ENCODE results near the gene DDX31. TPM values are rescaled to one million over a fixed set of nuclear protein-coding genes. Genes with fewer than 3 reads are reported as not detected.

DDX31 gene
- total and polyA plus RNA-seq, 4 experiments from 2014 or later, result 3.4 to 21.1 (median 13.6) TPM

DNA sequence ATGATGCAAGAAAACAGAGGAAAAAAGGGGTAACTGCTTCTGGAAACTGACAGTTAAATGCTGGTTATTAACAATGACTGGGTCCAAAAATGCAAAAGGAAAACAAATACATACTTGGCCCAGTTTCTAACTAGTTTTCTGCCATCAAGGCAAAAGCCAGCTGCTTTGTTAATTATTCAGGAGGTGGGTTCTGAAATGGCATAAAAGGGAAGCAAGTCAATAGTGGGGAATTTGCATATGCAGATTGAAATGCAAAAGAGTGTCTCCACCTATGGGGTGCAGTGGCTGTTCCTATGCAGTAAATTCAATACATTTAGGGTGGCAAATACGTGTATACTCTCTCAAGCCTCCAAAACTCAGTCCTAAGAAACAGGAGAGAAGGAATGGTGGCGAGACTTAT, 54.0 kb downstream of the DDX31 start:
- H3K27ac ChIP-seq (ENCODE audit: low read depth, low read length), result no peak overlapping the region
- H3K4me3 ChIP-seq (ENCODE audit: low read length in 2 of 2), result no peak overlapping the region
- DNase-seq, result no peak
- CTCF ChIA-PET (ENCODE audit: partially characterized antibody), result no interaction called here
- Mint-ChIP-seq H3K4me3 (no peak overlapping the region), H3K27ac (no peak overlapping the region), H3K27me3 (no peaks in the 10 kb centered on the region), H3K4me1 (no peaks in the 10 kb centered on the region), H3K36me3 (peaks cover 83 to 88% of the 10 kb centered on the region in 2 donors), H3K9me3 (no peaks in the 10 kb centered on the region)
- H3K4me1 ChIP-seq (ENCODE audit: insufficient read depth, low read length), result no peaks in the 10 kb centered on the region
- intact Hi-C loops (cut with micrococcal nuclease), result no loop called here
- H3K27me3 ChIP-seq (ENCODE audit: insufficient read depth, low read length), result no peaks in the 10 kb centered on the region
- POLR2A ChIA-PET (ENCODE audit: partially characterized antibody), result no interaction called here
- H3K9me3 ChIP-seq (ENCODE audit: control insufficient read depth in 1 of 2, low read length in 2 of 2), result no peaks in the 10 kb centered on the region
- peaks cover 58% of the 10 kb centered on the region for H3K36me3 ChIP-seq (ENCODE audit: insufficient read depth, low read length)

GRCh38 chr9:132614324-132614723, 55.5 kb downstream of the DDX31 start:
- no peak overlapping the region for H3K27ac Mint-ChIP-seq

GRCh38 chr9:132610661-132611060, 59.1 kb downstream of the DDX31 start:
- Mint-ChIP-seq H3K27me3 (no peaks in the 10 kb centered on the region), H3K27ac (no peak overlapping the region), H3K9me3 (no peaks in the 10 kb centered on the region), H3K36me3 (peaks cover 88 to 89% of the 10 kb centered on the region in 2 donors), H3K4me1 (no peaks in the 10 kb centered on the region), H3K4me3 (no peak overlapping the region)
- ChIA-PET CTCF (ENCODE audit: partially characterized antibody) (interaction anchor here (1.4 kb wide), 1 partner anchor 11 kb away, joined by 3 read pairs; no protein-coding TSS in a partner anchor), POLR2A (ENCODE audit: partially characterized antibody) (no interaction called here)
- H3K9me3 ChIP-seq (ENCODE audit: control insufficient read depth in 1 of 2, low read length in 2 of 2), result no peaks in the 10 kb centered on the region
- H3K27me3 ChIP-seq (ENCODE audit: insufficient read depth, low read length), result no peaks in the 10 kb centered on the region
- DNase-seq, result no peak
- intact Hi-C loops (cut with micrococcal nuclease), result no loop called here
- H3K27ac ChIP-seq (ENCODE audit: low read depth, low read length), result no peak overlapping the region
- peaks cover 38% of the 10 kb centered on the region for H3K36me3 ChIP-seq (ENCODE audit: insufficient read depth, low read length)
- no peaks in the 10 kb centered on the region for H3K4me1 ChIP-seq (ENCODE audit: insufficient read depth, low read length)
- no peak overlapping the region for H3K4me3 ChIP-seq (ENCODE audit: low read length in 2 of 2)

More at GRCh38 chr9:132614324-132614723, 55.5 kb downstream of the DDX31 start:
- Histone ChIP-seq H3K27me3 (ENCODE audit: insufficient read depth, low read length) (no peaks in the 10 kb centered on the region), H3K4me1 (ENCODE audit: insufficient read depth, low read length) (no peaks in the 10 kb centered on the region), H3K27ac (ENCODE audit: low read depth, low read length) (no peak overlapping the region), H3K4me3 (ENCODE audit: low read length in 2 of 2) (no peak overlapping the region), H3K9me3 (ENCODE audit: control insufficient read depth in 1 of 2, low read length in 2 of 2) (no peaks in the 10 kb centered on the region), H3K36me3 (ENCODE audit: insufficient read depth, low read length) (peaks cover 62% of the 10 kb centered on the region)
- peaks cover 88 to 93% of the 10 kb centered on the region in 2 donors for H3K36me3 Mint-ChIP-seq
- H3K4me3 Mint-ChIP-seq, result peak overlapping the region in 1 of 8 donors; percentile 12
- H3K4me1 Mint-ChIP-seq, result no peaks in the 10 kb centered on the region
- intact Hi-C loops (cut with micrococcal nuclease), result no loop called here
- H3K27me3 Mint-ChIP-seq, result no peaks in the 10 kb centered on the region
- ChIA-PET CTCF (ENCODE audit: partially characterized antibody) (no interaction called here), POLR2A (ENCODE audit: partially characterized antibody) (no interaction called here)
- H3K9me3 Mint-ChIP-seq, result no peaks in the 10 kb centered on the region
- DNase-seq, result no peak

GRCh38 chr9:132609829-132610228, 60.0 kb downstream of the DDX31 start:
- intact Hi-C loops (cut with micrococcal nuclease), result no loop called here
- Histone ChIP-seq H3K4me1 (ENCODE audit: insufficient read depth, low read length) (no peaks in the 10 kb centered on the region), H3K27me3 (ENCODE audit: insufficient read depth, low read length) (no peaks in the 10 kb centered on the region), H3K9me3 (ENCODE audit: control insufficient read depth in 1 of 2, low read length in 2 of 2) (no peaks in the 10 kb centered on the region), H3K36me3 (ENCODE audit: insufficient read depth, low read length) (peaks cover 31% of the 10 kb centered on the region), H3K27ac (ENCODE audit: low read depth, low read length) (no peak overlapping the region), H3K4me3 (ENCODE audit: low read length in 2 of 2) (no peak overlapping the region)
- ChIA-PET POLR2A (ENCODE audit: partially characterized antibody) (no interaction called here), CTCF (ENCODE audit: partially characterized antibody) (interaction anchor here (1.4 kb wide), 1 partner anchor 10 kb away, joined by 3 read pairs; no protein-coding TSS in a partner anchor)
- no peak overlapping the region for H3K4me3 Mint-ChIP-seq
- no peaks in the 10 kb centered on the region for H3K4me1 Mint-ChIP-seq
- peaks cover 88 to 91% of the 10 kb centered on the region in 2 donors for H3K36me3 Mint-ChIP-seq
- no peak for DNase-seq
- no peak overlapping the region for H3K27ac Mint-ChIP-seq
- H3K27me3 Mint-ChIP-seq, result no peaks in the 10 kb centered on the region
- H3K9me3 Mint-ChIP-seq, result no peaks in the 10 kb centered on the region

GRCh38 chr9:132609184-132609583, 60.6 kb downstream of the DDX31 start:
- no peaks in the 10 kb centered on the region for H3K27me3 Mint-ChIP-seq
- no peaks in the 10 kb centered on the region for H3K4me1 Mint-ChIP-seq
- no peak for DNase-seq
- H3K27ac Mint-ChIP-seq, result no peak overlapping the region
- POLR2A ChIA-PET (ENCODE audit: partially characterized antibody), result no interaction called here
- intact Hi-C loops (cut with micrococcal nuclease), result no loop called here
- Histone ChIP-seq H3K27ac (ENCODE audit: low read depth, low read length) (no peak overlapping the region), H3K4me1 (ENCODE audit: insufficient read depth, low read length) (no peaks in the 10 kb centered on the region), H3K9me3 (ENCODE audit: control insufficient read depth in 1 of 2, low read length in 2 of 2) (no peaks in the 10 kb centered on the region), H3K36me3 (ENCODE audit: insufficient read depth, low read length) (peaks cover 25% of the 10 kb centered on the region), H3K27me3 (ENCODE audit: insufficient read depth, low read length) (no peaks in the 10 kb centered on the region), H3K4me3 (ENCODE audit: low read length in 2 of 2) (no peak overlapping the region)
- H3K4me3 Mint-ChIP-seq, result no peak overlapping the region
- CTCF ChIA-PET (ENCODE audit: partially characterized antibody), result interaction anchor here (1.4 kb wide), 1 partner anchor 9 kb away, joined by 3 read pairs; no protein-coding TSS in a partner anchor
- H3K36me3 Mint-ChIP-seq, result peaks cover 85 to 91% of the 10 kb centered on the region in 2 donors
- no peaks in the 10 kb centered on the region for H3K9me3 Mint-ChIP-seq

DNA sequence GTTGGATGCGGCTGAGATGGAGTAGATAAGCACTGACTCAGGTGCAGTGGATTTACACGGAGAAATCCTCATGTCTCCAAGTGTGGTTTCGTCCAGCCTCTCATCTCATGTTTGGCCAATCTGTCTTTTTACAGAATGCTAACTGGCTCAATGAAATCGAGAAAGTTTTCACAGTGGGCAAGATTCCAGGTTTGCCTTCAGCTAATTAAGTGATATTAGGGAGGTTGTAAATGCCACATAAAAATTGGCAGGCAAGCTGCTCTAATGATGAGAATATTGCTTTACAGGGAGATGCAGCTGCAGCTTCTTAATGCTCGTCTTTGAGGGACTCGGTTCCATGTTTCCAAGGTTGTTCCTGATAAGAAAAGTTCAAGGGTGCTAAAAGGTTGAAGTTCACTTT, 63.7 kb downstream of the DDX31 start:
- POLR2A ChIA-PET (ENCODE audit: partially characterized antibody), result no interaction called here
- Histone ChIP-seq H3K36me3 (ENCODE audit: insufficient read depth, low read length) (peaks cover 15% of the 10 kb centered on the region), H3K27me3 (ENCODE audit: insufficient read depth, low read length) (no peaks in the 10 kb centered on the region), H3K4me1 (ENCODE audit: insufficient read depth, low read length) (no peaks in the 10 kb centered on the region), H3K9me3 (ENCODE audit: control insufficient read depth in 1 of 2, low read length in 2 of 2) (no peaks in the 10 kb centered on the region), H3K27ac (ENCODE audit: low read depth, low read length) (no peak overlapping the region), H3K4me3 (ENCODE audit: low read length in 2 of 2) (no peak overlapping the region)
- CTCF ChIA-PET (ENCODE audit: partially characterized antibody), result no interaction called here
- intact Hi-C loops (cut with micrococcal nuclease), result no loop called here
- Mint-ChIP-seq H3K27me3 (no peaks in the 10 kb centered on the region), H3K4me3 (no peak overlapping the region), H3K36me3 (peaks cover 86 to 96% of the 10 kb centered on the region in 2 donors), H3K4me1 (no peaks in the 10 kb centered on the region), H3K9me3 (no peaks in the 10 kb centered on the region), H3K27ac (no peak overlapping the region)
- DNase-seq, result no peak

- H3K4me1 Mint-ChIP-seq, result no peaks in the 10 kb centered on the region
- Histone ChIP-seq H3K27me3 (ENCODE audit: insufficient read depth, low read length) (no peaks in the 10 kb centered on the region), H3K27ac (ENCODE audit: low read depth, low read length) (no peak overlapping the region), H3K9me3 (ENCODE audit: control insufficient read depth in 1 of 2, low read length in 2 of 2) (no peaks in the 10 kb centered on the region), H3K36me3 (ENCODE audit: insufficient read depth, low read length) (peaks cover 15% of the 10 kb centered on the region), H3K4me3 (ENCODE audit: low read length in 2 of 2) (no peak overlapping the region), H3K4me1 (ENCODE audit: insufficient read depth, low read length) (no peaks in the 10 kb centered on the region)
- no peak overlapping the region for H3K4me3 Mint-ChIP-seq
- ChIA-PET POLR2A (ENCODE audit: partially characterized antibody) (no interaction called here), CTCF (ENCODE audit: partially characterized antibody) (no interaction called here)
- DNase-seq, result no peak
- no peaks in the 10 kb centered on the region for H3K27me3 Mint-ChIP-seq
- peaks cover 0 to 2% (median 0%) of the 10 kb centered on the region in 8 donors for H3K9me3 Mint-ChIP-seq
- intact Hi-C loops (cut with micrococcal nuclease), result no loop called here
- peaks cover 86 to 96% of the 10 kb centered on the region in 2 donors for H3K36me3 Mint-ChIP-seq
- H3K27ac Mint-ChIP-seq, result no peak overlapping the region
Observed at GRCh38 chr9:132605387-132605786, 64.4 kb downstream of the DDX31 start.

DNA sequence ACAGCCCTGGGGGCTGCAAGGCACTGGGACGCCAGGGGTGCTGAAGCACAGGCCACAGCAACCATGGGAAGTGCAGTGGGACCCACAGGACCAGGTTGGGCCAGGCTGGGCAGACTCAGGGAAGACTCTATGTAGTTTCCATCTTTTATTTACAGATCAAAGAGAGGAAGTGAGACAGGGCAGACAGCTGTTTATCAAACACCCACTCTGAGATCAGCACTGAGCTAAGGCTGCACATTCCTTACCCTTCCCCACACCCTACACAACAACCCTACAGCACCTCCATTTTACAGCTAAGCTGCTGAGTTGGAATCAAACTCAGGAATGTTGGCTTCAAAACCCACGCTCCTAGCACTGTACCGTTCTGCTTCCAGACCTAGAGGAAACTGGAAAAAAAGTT, 67.6 kb downstream of the DDX31 start:
- no peaks in the 10 kb centered on the region for H3K4me1 ChIP-seq (ENCODE audit: insufficient read depth, low read length)
- no peak overlapping the region for H3K4me3 ChIP-seq (ENCODE audit: low read length in 2 of 2)
- peaks cover 0 to 3% of the 10 kb centered on the region in 2 donors for H3K27me3 Mint-ChIP-seq
- intact Hi-C loops (cut with micrococcal nuclease), result no loop called here
- no peak overlapping the region for H3K27ac ChIP-seq (ENCODE audit: low read depth, low read length)
- CTCF ChIA-PET (ENCODE audit: partially characterized antibody), result no interaction called here
- no peak overlapping the region for H3K27ac Mint-ChIP-seq
- peaks cover 13% of the 10 kb centered on the region for H3K36me3 ChIP-seq (ENCODE audit: insufficient read depth, low read length)
- H3K4me1 Mint-ChIP-seq, result no peaks in the 10 kb centered on the region
- POLR2A ChIA-PET (ENCODE audit: partially characterized antibody), result no interaction called here
- no peak for DNase-seq
- H3K36me3 Mint-ChIP-seq, result peaks cover 84 to 97% of the 10 kb centered on the region in 2 donors
- H3K9me3 ChIP-seq (ENCODE audit: control insufficient read depth in 1 of 2, low read length in 2 of 2), result no peaks in the 10 kb centered on the region
- no peaks in the 10 kb centered on the region for H3K27me3 ChIP-seq (ENCODE audit: insufficient read depth, low read length)
- no peak overlapping the region for H3K4me3 Mint-ChIP-seq
- peaks cover 0 to 2% (median 0%) of the 10 kb centered on the region in 8 donors for H3K9me3 Mint-ChIP-seq

Measured in CD4-positive, alpha-beta memory T cell (primary cell).